Kasumi-1 (cell line): ENCODE results near the gene MYOM3.
"Not testable (repeated sequence)": the region's sequence is repeated elsewhere in the genome, so short reads cannot be mapped to it uniquely, and the experiment has no call there.

Experiments
- DNase-seq, 2 experiments: peaks; one replicate each; lab custom pipeline; 2025; lab: John Stamatoyannopoulos, UW

Gene MYOM3

DNA sequence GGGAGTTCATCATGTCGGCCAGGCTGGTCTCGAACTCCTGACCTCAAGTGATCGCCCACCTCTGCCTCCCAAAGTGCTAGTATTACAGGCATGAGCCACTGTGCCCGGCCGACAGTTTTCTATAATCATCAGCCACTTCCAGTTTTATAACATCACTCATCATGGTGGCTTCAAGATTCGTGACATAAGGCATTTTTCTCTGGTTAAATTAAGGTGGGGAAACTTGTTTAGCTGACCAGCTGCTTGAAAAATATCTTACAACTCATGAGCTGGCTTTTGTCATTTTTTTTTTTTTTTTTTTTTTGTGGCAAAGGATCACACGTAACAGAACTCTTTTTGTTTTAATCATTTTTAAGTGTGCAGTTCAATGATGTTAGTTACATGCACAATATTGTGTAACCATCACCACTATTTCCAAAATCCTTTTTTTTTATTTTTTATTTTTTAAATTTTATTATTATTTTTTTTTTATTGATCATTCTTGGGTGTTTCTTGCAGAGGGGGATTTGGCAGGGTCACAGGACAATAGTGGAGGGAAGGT lies 80.9 kb downstream of the MYOM3 start:
- not testable (repeated sequence) for DNase-seq

DNA sequence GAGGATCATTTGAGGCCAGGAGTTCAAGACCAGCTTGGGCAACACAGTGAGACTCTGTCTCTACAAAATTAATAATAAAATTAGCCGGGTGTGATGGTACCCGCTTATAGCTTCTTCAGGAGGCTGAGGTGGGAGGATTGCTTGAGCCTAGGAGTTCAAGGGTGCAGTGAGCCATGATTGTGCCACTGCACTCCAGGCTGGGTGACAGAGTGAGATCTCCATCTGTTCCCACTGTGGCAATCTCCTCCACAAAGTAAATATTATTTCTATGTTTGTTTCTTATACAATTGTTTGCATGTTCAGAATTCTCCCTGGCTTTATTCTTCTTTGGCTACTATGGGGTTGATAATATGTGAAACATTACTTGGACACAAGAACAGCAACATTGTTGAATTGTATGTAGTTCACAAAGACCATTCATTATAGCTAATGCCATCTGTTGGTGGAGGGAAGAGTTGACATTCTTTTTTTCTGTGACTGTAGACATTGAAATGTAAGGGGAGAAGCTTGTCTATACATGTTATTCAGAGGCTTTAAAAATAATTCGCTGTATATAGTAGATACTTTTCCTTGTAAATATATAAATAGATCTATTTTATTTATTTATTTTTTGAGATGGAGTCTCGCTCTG lies 84.0 kb downstream of the MYOM3 start:
- peak; percentile 51 to 65 for DNase-seq

DNA sequence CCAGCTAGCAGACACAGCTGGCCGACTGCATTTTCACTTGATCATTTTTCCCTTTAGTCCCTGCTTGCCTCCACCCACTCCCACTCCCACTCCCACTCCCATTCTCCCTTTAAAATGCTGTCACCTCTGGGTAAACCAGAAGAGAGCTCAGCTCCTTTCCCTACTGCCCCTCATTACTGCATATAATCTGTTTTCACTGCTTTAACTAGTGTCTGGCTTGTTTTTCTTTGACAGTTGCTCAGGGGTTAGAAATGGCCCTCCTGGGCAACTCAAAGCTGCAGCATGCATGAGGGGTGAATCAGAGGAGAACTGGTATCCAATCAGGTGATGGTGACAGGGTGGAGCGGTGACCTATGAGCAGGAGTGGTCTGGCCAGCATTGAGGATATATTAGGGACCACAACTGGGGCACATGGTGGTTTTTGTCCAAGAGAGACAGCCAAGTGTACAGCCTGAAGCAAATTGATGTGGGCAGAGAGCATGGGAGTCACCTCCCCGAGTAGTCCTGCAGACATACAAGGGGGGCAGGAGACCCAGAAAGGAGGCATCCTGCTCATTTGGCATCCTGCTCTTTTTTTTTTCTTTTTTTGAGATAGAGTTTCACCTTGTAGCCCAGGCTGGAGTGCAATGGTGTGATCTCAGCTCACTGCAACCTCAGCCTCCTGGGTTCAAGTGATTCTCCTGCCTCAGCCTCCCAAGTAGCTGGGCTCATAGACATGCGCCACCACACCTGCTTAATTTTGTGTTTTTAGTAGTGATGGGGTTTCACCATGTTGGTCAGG lies 89.2 kb downstream of the MYOM3 start:
- DNase-seq: no peak

DNA sequence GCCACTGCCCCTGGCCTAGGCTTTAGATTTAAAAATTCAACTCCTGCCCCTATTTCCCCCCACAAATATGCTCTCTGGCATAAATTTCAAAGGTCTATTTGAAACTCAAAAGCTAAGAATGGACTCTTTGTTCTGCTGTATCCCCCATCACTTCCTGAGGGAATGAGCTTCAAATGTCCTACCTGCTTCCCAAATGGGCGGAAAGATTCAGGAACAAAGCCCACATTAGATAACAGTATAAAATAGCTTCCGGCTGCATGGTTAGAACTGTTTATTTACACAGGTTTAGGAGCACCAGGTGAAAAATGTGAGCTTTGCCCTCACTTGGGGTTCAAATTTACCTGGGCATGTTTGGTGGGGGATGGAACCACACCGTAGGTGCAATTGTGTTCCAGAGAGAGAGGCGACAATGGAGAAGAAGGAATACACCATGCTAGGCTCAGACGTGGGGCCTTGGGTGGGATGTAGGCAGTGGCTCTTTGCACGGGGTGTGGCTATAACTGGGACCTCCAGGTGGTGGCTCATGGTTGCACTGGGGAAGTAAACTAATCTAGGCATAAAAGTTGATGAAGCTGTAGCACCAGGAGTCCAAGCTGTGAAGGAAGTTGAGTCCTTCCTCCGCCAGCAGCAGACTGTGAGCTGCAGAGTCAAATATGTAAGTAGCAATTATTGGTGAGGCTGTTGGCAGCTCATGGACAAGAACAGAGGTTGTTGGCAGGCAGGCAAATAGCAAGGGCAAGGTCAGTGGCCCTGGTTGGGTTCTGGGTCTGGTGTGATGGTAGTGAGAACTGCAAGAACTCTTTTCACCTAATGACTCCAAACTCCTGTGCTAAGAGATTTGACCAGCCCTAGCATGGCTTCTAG lies 90.3 kb downstream of the MYOM3 start:
- DNase-seq: no peak

DNA sequence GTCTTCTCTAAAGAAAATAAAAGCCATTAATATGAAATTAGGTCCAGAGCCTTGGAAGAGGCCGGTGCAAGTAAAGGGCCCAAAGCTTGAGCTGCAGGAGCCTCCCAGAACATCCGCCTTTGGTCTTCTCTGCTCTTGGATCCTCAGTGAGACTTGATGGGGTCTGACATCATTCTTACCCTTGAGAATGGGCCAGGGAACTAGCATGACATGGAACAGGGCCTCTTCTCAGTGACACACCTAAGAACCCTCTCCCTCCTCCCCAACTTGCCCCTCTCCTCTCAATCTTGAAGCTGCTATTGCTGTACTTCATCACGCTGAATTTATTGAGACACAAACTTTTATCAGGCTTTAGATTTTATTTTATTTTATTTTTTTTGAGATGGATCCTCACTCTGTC lies 91.5 kb downstream of the MYOM3 start:
- DNase-seq: no peak

DNA sequence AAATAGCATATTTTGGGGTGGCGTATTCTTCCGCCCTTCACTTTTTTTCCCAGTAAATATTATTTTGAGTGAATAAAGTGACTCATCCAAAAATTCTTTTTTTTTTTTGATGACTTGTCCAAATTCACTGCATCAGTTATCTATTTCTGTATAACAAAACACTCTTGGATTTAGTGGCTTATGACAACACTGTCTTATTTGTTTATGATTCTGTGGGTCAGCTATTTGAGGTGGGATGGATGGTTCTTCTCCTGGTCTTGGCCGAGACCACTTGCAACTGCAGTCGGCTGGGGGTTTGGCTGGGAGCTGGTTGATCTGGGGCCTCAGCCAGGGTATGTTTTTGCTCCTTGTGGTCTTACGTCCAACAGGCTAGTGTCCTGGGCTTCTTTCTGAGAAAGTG lies 91.9 kb downstream of the MYOM3 start:
- DNase-seq: no peak

DNA sequence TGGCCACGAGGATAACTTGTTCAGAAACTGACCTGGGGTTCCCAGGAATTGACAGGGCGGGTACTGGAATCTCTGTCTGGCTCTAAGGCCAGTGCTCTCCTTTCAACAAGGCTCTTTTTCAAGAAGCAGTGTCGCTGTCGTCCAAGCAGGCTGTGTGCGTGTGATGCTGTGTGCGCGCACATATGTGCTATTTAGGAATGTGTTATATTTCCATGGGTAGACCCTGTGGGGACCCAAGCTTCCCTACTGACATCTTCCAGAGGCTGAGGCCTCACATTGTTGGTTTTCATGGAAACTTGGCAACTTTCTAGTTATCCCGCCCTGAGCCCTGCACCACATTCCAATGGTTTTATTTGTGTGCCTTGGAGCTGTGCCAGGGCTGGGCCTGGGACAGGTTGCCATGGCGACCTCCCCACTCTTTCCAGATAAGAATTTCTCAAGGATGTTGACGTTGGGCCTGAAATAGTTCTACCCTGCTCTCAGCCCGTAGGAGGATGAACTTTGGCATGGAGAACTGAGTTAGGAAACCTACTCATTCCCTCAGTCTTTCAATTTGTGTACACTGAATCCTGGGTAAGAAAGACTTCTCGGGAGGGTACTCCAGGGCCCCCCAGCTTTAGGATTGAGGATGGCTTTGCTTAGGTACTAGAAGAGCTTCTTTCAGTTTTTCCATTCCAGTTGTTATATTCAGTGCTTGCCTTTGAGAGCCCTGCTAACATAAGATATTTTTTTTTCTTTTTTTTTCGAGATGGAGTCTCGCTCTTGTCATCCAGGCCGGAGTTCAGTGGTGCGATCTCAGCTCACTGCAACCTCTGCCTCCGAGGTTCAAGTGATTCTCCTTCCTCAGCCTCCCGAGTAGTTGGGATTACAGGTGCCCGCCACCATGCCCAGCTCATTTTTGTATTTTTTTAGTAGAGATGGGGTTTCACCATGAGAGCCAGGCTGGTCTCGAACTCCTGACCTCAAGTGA lies 93.0 kb downstream of the MYOM3 start:
- no peak for DNase-seq

DNA sequence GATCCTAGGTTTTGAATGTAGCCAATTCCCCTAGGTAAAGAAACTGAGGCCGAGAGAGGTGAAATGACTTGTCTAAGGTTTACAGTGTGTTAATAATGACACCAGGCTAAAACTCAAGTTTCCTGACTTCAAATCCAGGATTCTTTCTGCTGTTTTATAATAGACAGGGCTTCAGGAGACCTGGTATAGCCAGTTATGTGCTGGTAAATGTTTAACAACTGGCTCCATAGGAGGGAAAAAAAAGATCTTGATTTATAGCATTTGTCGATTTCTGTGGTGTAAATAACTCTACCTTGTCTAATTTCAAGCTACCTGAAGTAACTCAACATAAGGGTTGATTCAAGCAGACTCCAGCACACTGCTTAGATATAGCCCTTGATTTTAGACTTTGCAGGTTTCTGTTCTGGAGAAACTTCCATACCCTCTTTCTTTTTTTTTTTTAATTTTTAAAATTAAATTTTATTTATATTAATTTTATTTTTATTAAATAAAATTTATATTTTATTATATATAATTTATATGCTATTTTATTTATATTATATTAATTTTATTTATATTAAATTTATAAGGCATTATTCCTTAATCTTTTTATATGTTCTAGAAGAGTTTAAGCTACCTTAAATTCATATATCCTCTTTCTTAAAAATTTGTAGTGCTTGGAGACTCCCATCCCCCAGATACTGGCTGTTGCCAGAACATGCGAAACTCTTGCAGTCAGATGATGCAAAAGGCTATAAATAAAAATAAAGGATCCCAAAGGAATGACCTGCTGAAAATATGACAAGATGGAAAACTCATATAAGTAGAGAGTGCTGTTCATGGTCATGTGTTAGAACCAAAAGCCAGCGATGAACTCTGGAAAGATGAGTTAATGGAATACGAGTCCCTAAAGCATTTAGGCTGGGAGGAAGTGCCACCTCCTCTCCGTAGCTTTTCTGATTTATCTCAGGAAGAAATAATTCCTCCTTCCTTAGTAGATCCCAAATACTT lies 96.4 kb downstream of the MYOM3 start:
- DNase-seq: no peak

DNA sequence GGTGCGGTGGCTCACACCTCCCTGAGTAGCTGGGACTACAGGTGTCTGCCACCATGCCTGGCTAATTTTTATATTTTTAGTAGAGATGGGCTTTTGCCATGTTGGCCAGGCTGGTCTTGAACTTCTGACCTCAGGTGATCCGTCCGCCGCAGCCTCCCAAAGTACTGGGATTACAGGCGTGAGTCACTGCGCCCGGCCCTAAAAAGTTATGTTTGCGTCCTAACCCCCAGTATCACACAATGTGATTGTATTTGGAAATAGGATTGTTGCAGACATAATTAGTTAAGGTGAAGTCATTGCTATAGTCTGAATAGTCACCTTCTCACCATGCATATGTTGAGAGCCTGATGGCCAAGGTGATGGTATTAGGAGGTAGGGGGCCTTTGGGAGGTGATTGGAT lies 99.1 kb downstream of the MYOM3 start:
- not testable (repeated sequence) for DNase-seq

DNA sequence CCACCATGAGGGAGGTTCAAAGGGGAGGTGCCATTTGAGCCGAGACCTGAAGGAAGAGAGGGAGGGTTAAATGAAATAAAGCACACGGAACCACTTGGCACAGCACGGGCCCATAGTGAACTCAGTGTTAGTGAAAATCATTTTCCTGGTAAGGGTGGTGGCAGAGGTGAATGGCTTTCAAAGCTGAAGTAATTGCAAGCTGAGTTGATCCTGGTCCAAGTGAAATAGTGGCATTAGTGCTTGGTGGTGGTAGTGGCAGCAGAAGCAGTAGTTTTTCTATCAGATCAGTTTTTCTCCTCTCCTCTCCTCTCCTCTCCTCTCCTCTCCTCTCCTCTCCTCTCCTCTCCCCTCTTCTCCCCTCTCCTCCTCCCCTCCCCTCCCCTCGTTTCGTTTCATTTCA lies 101.3 kb downstream of the MYOM3 start:
- no peak for DNase-seq

DNA sequence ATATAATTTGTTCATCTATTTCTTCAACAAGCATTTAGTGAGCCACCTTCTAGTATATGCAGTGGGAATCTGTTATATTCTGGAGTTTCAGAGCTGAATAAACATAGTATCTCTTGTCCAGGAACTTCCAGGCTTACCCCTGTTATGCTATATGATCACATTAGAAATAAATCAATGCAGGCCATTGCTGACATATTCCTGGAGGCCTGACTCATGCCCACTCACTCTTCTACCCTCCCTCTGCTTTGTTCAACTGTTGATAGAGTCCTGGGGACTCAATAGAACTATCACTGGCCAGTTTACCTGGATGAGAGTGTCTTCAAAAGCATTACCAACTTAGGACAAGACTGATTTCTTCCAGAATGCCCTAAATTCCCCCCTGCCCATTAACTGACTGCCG lies 102.5 kb downstream of the MYOM3 start:
- no peak for DNase-seq

DNA sequence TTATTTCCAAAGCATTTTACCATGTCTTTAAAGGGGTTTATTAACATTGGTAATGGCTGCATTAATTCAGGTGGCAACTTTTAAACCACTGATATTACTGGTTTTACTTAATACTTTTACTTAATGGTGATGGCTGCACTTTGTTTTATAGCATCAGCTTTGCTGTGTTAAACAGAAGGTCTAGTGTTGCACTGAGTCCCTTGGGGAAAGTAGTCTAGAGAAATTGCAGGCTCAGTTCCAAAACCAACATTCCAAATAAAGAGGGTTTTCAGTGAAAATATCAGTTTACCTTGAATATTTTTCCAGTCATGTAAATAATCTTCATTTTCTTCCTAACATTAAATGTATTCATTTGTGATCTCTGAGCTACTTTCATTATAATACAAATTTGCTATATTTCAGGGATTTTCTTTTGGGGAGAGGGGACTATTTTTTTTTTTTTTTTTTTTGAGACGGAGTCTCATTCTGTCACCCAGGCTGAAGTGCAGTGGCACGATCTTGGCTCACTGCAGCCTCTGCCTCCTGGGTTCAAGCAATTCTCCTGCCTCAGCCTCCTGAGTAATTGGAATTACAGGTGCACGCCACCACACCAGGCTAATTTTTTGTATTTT lies 103.3 kb downstream of the MYOM3 start:
- not testable (repeated sequence) for DNase-seq

DNA sequence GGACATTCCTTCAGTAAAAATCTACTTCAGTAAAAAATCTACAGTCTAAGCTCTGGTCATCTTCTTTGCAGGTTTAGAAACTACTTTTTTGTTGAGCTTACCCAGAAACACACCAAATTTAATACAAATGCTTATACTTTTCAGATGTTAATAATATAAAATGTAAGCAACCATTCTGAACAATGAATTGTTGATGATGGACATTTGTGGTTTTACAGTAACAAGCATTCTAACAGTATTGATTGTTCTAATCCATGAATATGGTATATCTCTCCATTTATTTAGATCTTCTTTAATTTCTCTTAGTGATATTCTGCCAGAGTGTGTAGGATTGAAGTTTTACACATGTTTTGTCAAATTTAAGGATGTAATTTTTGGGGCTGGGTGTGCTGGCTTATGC lies 104.9 kb downstream of the MYOM3 start:
- no peak for DNase-seq
